ENCODE measurements around the gene RSPH1. TPM values are rescaled to one million over a fixed set of nuclear protein-coding genes. Genes with fewer than 3 reads are reported as not detected.

The RSPH1 gene
- total RNA-seq, 1 experiment from 2014 or later = 1.5 TPM

- Histone ChIP-seq H3K4me3 (replicated peaks in 1 of 2; ENCODE audit: low read depth in 1 of 2, low read length in 2 of 2) (no peak overlapping the region), H3K9me3 (ENCODE audit: control insufficient read depth in 1 of 2, insufficient read depth in 1 of 2, low read depth in 1 of 2, low read length in 2 of 2) (no peaks in the 10 kb centered on the region), H4K20me1 (ENCODE audit: insufficient read depth) (no peaks in the 10 kb centered on the region), H3K9me2 (ENCODE audit: insufficient read depth) (no peaks in the 10 kb centered on the region), H3K27me3 (ENCODE audit: insufficient read depth, low read length) (no peaks in the 10 kb centered on the region), H3K4me1 (ENCODE audit: control insufficient read depth in 1 of 2, insufficient read depth in 2 of 2, low read length in 2 of 2) (no peaks in the 10 kb centered on the region), H3K36me3 (ENCODE audit: control insufficient read depth in 1 of 2, insufficient read depth in 2 of 2, low read length in 2 of 2) (no peaks in the 10 kb centered on the region), H3K27ac (ENCODE audit: low read depth, low read length) (no peak overlapping the region), H3K79me2 (ENCODE audit: insufficient read depth, low read length) (no peaks in the 10 kb centered on the region), H3K9ac (ENCODE audit: low read length) (no peak overlapping the region), H3K4me2 (ENCODE audit: low read length) (no peak overlapping the region), H2AFZ (ENCODE audit: low read depth, low read length, poor library complexity, severe bottlenecking) (no peak overlapping the region)
- ChIA-PET RAD21 (ENCODE audit: low non-redundant PET in 1 of 2, low total read pairs in 2 of 2, uncharacterized antibody in 2 of 2, unreplicated experiment in 2 of 2) (no interaction called here), POLR2A (no interaction called here), CTCF (no interaction called here)
- no peak for TF ChIP-seq RAD21 (IDR thresholded peaks at IDR 0.05; ENCODE audit: low read depth)
- no peak for TF ChIP-seq ATF3 (IDR thresholded peaks at IDR 0.05)
- no peak for TF ChIP-seq YY1 (IDR thresholded peaks at IDR 0.05; ENCODE audit: extremely low read depth, insufficient replicate concordance, low read depth, low read length)
- TF ChIP-seq TCF7L2 (IDR thresholded peaks at IDR 0.05; ENCODE audit: borderline replicate concordance, extremely low read depth, insufficient read depth, insufficient read length) = no peak
- no peak for TF ChIP-seq ZBTB33 (IDR thresholded peaks at IDR 0.05; ENCODE audit: extremely low read depth, insufficient replicate concordance, low read length)
- TF ChIP-seq ZNF274 (IDR thresholded peaks at IDR 0.05; ENCODE audit: low read depth, low read length) = no peak
- no peak for TF ChIP-seq FOSL1 (IDR thresholded peaks at IDR 0.05; ENCODE audit: low read depth)
- no peak for TF ChIP-seq CTCF (IDR thresholded peaks at IDR 0.05 in 2 of 3, conservative IDR thresholded peaks at IDR 0.05 in 1 of 3; ENCODE audit: borderline replicate concordance in 1 of 3, insufficient read depth in 1 of 3, low read depth in 2 of 3, low read length in 2 of 3)
- no peak for TF ChIP-seq SIN3A (IDR thresholded peaks at IDR 0.05; ENCODE audit: low read depth)
- TF ChIP-seq ZFX (IDR thresholded peaks at IDR 0.05) = no peak
- no peak for TF ChIP-seq EGR1 (IDR thresholded peaks at IDR 0.05; ENCODE audit: low read depth)
- no peak for TF ChIP-seq MAX (IDR thresholded peaks at IDR 0.05)
- TF ChIP-seq SP1 (IDR thresholded peaks at IDR 0.05; ENCODE audit: low read depth) = no peak
- no peak for TF ChIP-seq JUND (IDR thresholded peaks at IDR 0.05)
- no TSS peak for BruUV-seq (replicated peaks)
- no peak for DNase-seq (ENCODE audit: low read depth, low spot score)
- ATAC-seq = no peak
- intact Hi-C loops (cut with micrococcal nuclease) = no loop called here
Measured at GRCh38 chr21:42527127-42527488, 31.1 kb upstream of the RSPH1 start.
